ENCODE measurements around the gene CNTD1. TPM values are rescaled to one million over a fixed set of nuclear protein-coding genes. Genes with fewer than 3 reads are reported as not detected.

The CNTD1 gene
- total and polyA plus RNA-seq, 2 experiments from 2014 or later = 0.71 TPM; not detected in 1

- peak overlapping the region; percentile 85 for H3K4me2 ChIP-seq (ENCODE audit: unreplicated experiment)
- H3K27ac ChIP-seq = peak overlapping the region; percentile 66
- H3K36me3 ChIP-seq (ENCODE audit: low read depth) = peaks cover 7% of the 10 kb centered on the region; the same call in 1 of the 2 replicates
- no peaks in the 10 kb centered on the region for H4K20me1 ChIP-seq (ENCODE audit: insufficient read depth)
- peaks cover 16% of the 10 kb centered on the region for H3K4me1 ChIP-seq (ENCODE audit: insufficient read depth)
- peak overlapping the region; percentile 97 for H2AFZ ChIP-seq
- H3K9ac ChIP-seq = peak overlapping the region; percentile 89
- H3K9me2 ChIP-seq (ENCODE audit: insufficient read depth) = no peaks in the 10 kb centered on the region
- no peak for TF ChIP-seq EZH2phosphoT487 (IDR thresholded peaks at IDR 0.05; ENCODE audit: insufficient read depth, low read depth)
- no peak for TF ChIP-seq EZH2 (IDR thresholded peaks at IDR 0.05; ENCODE audit: insufficient read depth, poor library complexity, severe bottlenecking)
- peaks cover 11% of the 10 kb centered on the region; the same call in 1 of the 2 replicates for H3K79me2 ChIP-seq (ENCODE audit: insufficient read depth)
- in situ Hi-C loops (cut with MboI) = no loop called here
- DNase-seq = no peak
- peaks cover 16% of the 10 kb centered on the region; the same call in 1 of the 2 replicates for H3F3A ChIP-seq (ENCODE audit: insufficient read depth)
- H3K4me3 ChIP-seq = peak overlapping the region; percentile 93
- H3K9me3 ChIP-seq (ENCODE audit: low read depth) = no peaks in the 10 kb centered on the region
- H3K27me3 ChIP-seq (replicated peaks; ENCODE audit: insufficient read depth) = no peaks in the 10 kb centered on the region
- 1 to 2% methylated on average over 3 of the region's 3 CpGs for WGBS, 2 experiments (ENCODE audit: low coverage in 1 of 2, low lambda C conversion rate in 2 of 2, missing lambda C conversion rate in 2 of 2)
Observed at GRCh38 chr17:42772945-42773289, 25.7 kb upstream of the CNTD1 start.

DNA sequence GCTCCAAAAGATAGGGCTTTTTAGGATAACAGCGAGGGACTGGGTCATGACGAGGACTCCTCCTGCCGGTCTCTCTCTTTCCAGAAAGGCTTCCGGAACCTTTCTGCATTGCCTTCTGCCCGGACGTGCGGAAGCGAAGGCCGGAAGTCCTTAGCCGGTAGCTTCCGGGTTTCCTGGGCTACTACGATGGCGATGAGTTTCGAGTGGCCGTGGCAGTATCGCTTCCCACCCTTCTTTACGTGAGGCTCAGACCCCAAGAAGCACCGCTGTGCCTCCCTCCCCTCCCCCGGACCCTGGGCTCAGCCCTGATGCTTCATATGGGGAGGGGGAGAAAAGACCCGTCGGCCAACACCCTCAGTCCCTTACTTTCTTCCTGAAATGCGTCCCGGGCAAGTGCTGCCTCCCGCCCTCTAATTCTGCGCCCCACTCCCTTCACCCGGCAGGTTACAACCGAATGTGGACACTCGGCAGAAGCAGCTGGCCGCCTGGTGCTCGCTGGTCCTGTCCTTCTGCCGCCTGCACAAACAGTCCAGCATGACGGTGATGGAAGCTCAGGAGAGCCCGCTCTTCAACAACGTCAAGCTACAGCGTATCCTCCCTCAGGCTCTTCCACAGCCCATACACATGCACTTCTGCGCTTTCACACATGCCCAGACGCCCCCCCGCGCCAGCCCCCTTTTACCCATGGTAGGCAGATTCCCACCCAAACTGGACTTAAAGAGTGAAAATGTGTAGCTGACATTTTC is 25.2 kb upstream of the CNTD1 start, which contains the start of gene VPS25:
Gene VPS25, plus strand, starts transcription at position 160 of the 746 bp plus-strand sequence. Its CDS starts 27 bp downstream, at position 187.
- H2AFZ ChIP-seq = peak within 1 kb of the TSS; percentile 97
- H3K27ac ChIP-seq = peak within 1 kb of the TSS; percentile 66
- peak within 1 kb of the TSS; percentile 89 for H3K9ac ChIP-seq
- H3K9me3 ChIP-seq (ENCODE audit: low read depth) = no peaks in the 10 kb centered on the region
- H3K27me3 ChIP-seq (replicated peaks; ENCODE audit: insufficient read depth) = no peaks in the 10 kb centered on the region
- in situ Hi-C loops (cut with MboI) = no loop called here
- peaks cover 16% of the 10 kb centered on the region; the same call in 1 of the 2 replicates for H3F3A ChIP-seq (ENCODE audit: insufficient read depth)
- DNase-seq = peak; percentile 94
- H3K4me3 ChIP-seq = peak within 1 kb of the TSS; percentile 93
- no peaks in the 10 kb centered on the region for H3K9me2 ChIP-seq (ENCODE audit: insufficient read depth)
- no peak for TF ChIP-seq EZH2 (IDR thresholded peaks at IDR 0.05; ENCODE audit: insufficient read depth, poor library complexity, severe bottlenecking)
- TF ChIP-seq EZH2phosphoT487 (IDR thresholded peaks at IDR 0.05; ENCODE audit: insufficient read depth, low read depth) = no peak
- H3K4me2 ChIP-seq (ENCODE audit: unreplicated experiment) = peak within 1 kb of the TSS; percentile 85
- 1 to 2% methylated on average over 36 to 39 of the region's 39 CpGs for WGBS, 2 experiments (ENCODE audit: low coverage in 1 of 2, low lambda C conversion rate in 2 of 2, missing lambda C conversion rate in 2 of 2)
- peaks cover 16% of the 10 kb centered on the region for H3K4me1 ChIP-seq (ENCODE audit: insufficient read depth)
- H4K20me1 ChIP-seq (ENCODE audit: insufficient read depth) = no peaks in the 10 kb centered on the region
- H3K36me3 ChIP-seq (ENCODE audit: low read depth) = peaks cover 7% of the 10 kb centered on the region; the same call in 1 of the 2 replicates
- peaks cover 11% of the 10 kb centered on the region; the same call in 1 of the 2 replicates for H3K79me2 ChIP-seq (ENCODE audit: insufficient read depth)

GRCh38 chr17:42774066-42774745 is 24.5 kb upstream of the CNTD1 start:
- H2AFZ ChIP-seq = peak overlapping the region; percentile 97
- H3K9ac ChIP-seq = peak overlapping the region; percentile 89

GRCh38 chr17:42775534-42776098 is 23.0 kb upstream of the CNTD1 start:
- no peak overlapping the region for H2AFZ ChIP-seq
- no peak overlapping the region for H3K4me2 ChIP-seq (ENCODE audit: unreplicated experiment)
- peaks cover 16% of the 10 kb centered on the region for H3K4me1 ChIP-seq (ENCODE audit: insufficient read depth)
- H3F3A ChIP-seq (ENCODE audit: insufficient read depth) = peaks cover 26% of the 10 kb centered on the region; the same call in 1 of the 2 replicates
- no peaks in the 10 kb centered on the region for H4K20me1 ChIP-seq (ENCODE audit: insufficient read depth)
- TF ChIP-seq EZH2phosphoT487 (IDR thresholded peaks at IDR 0.05; ENCODE audit: insufficient read depth, low read depth) = no peak
- TF ChIP-seq EZH2 (IDR thresholded peaks at IDR 0.05; ENCODE audit: insufficient read depth, poor library complexity, severe bottlenecking) = no peak
- no peak overlapping the region for H3K9ac ChIP-seq
- peaks cover 7% of the 10 kb centered on the region; the same call in 1 of the 2 replicates for H3K36me3 ChIP-seq (ENCODE audit: low read depth)
- in situ Hi-C loops (cut with MboI) = no loop called here
- no peaks in the 10 kb centered on the region for H3K27me3 ChIP-seq (replicated peaks; ENCODE audit: insufficient read depth)
- 70 to 78% methylated on average over 3 of the region's 3 CpGs for WGBS, 2 experiments (ENCODE audit: low coverage in 1 of 2, low lambda C conversion rate in 2 of 2, missing lambda C conversion rate in 2 of 2)
- DNase-seq = peak; percentile 57
- no peaks in the 10 kb centered on the region for H3K9me2 ChIP-seq (ENCODE audit: insufficient read depth)
- H3K27ac ChIP-seq = no peak overlapping the region; the same call in 1 of the 2 replicates
- no peaks in the 10 kb centered on the region for H3K9me3 ChIP-seq (ENCODE audit: low read depth)
- H3K79me2 ChIP-seq (ENCODE audit: insufficient read depth) = peaks cover 11% of the 10 kb centered on the region; the same call in 1 of the 2 replicates
- no peak overlapping the region for H3K4me3 ChIP-seq

More at GRCh38 chr17:42774066-42774745, 24.5 kb upstream of the CNTD1 start:
- WGBS, 2 experiments (ENCODE audit: low coverage in 1 of 2, low lambda C conversion rate in 2 of 2, missing lambda C conversion rate in 2 of 2) = 52 to 54% methylated on average over 3 of the region's 3 CpGs
- peak; percentile 58 for DNase-seq
- no peak for TF ChIP-seq EZH2phosphoT487 (IDR thresholded peaks at IDR 0.05; ENCODE audit: insufficient read depth, low read depth)
- TF ChIP-seq EZH2 (IDR thresholded peaks at IDR 0.05; ENCODE audit: insufficient read depth, poor library complexity, severe bottlenecking) = no peak
- Histone ChIP-seq H3K36me3 (ENCODE audit: low read depth) (peaks cover 7% of the 10 kb centered on the region; the same call in 1 of the 2 replicates), H4K20me1 (ENCODE audit: insufficient read depth) (no peaks in the 10 kb centered on the region), H3K79me2 (ENCODE audit: insufficient read depth) (peaks cover 11% of the 10 kb centered on the region; the same call in 1 of the 2 replicates), H3K9me2 (ENCODE audit: insufficient read depth) (no peaks in the 10 kb centered on the region), H3K4me2 (ENCODE audit: unreplicated experiment) (peak overlapping the region; percentile 85), H3K27me3 (replicated peaks; ENCODE audit: insufficient read depth) (no peaks in the 10 kb centered on the region), H3K27ac (peak overlapping the region; percentile 66), H3K4me1 (ENCODE audit: insufficient read depth) (peaks cover 16% of the 10 kb centered on the region), H3K9me3 (ENCODE audit: low read depth) (no peaks in the 10 kb centered on the region), H3F3A (ENCODE audit: insufficient read depth) (peaks cover 21% of the 10 kb centered on the region; the same call in 1 of the 2 replicates), H3K4me3 (peak overlapping the region; percentile 93)
- in situ Hi-C loops (cut with MboI) = no loop called here
